CD14-positive monocyte (primary cell): ENCODE data around the gene SPNS3. TPM values are rescaled to one million over a fixed set of nuclear protein-coding genes. Genes with fewer than 3 reads are reported as not detected.
A peak's percentile ranks its signal among the peaks of the same experiment; 100 is the strongest.

Source experiments
- DNase-seq, 3 donors: peaks; one replicate each; pipeline ENCODE4 v3.0.0-alpha.2; 2011 to 2022
- H2AFZ ChIP-seq: 2 replicates; pipeline ENCODE4 v1.6.0; 2012; ENCODE audit warnings: mild to moderate bottlenecking, low read depth, low read length, inconsistent platforms; ENCODE audit not compliant: insufficient read depth, poor library complexity, severe bottlenecking
- H3K27ac ChIP-seq, 2 donors: 1 replicate in 1 of 2; 2 replicates in 1 of 2; pipeline ENCODE4 v1.5.1; 2012 to 2013; ENCODE audit warnings: low read length in 2 of 2, control low read depth in 1 of 2, inconsistent platforms in 1 of 2, low read depth in 1 of 2, mild to moderate bottlenecking in 1 of 2
- H3K27me3 ChIP-seq, 2 donors: one replicate each; pipeline versions ENCODE4 v1.6.0 to v1.6.1; 2011 to 2013; ENCODE audit warnings: low read length in 2 of 2; ENCODE audit not compliant: control insufficient read depth in 2 of 2, insufficient read depth in 2 of 2
- H3K36me3 ChIP-seq, 2 donors: replicated peaks in 1 of 2; 1 replicate in 1 of 2; 2 replicates in 1 of 2; pipeline versions ENCODE4 v1.5.1 to v1.6.1; 2012 to 2013; ENCODE audit warnings: low read length in 2 of 2, control low read depth in 1 of 2, inconsistent platforms in 1 of 2, mild to moderate bottlenecking in 1 of 2; ENCODE audit not compliant: insufficient read depth in 2 of 2, control insufficient read depth in 1 of 2
- H3K4me1 ChIP-seq, 2 donors: 1 replicate in 1 of 2; 2 replicates in 1 of 2; pipeline versions ENCODE4 v1.5.1 to v1.6.1; 2012 to 2013; ENCODE audit warnings: low read length in 2 of 2, control low read depth in 1 of 2, inconsistent platforms in 1 of 2, mild to moderate bottlenecking in 1 of 2, moderate library complexity in 1 of 2; ENCODE audit not compliant: insufficient read depth in 2 of 2, control insufficient read depth in 1 of 2
- H3K4me2 ChIP-seq: replicated peaks from 2 replicates; pipeline ENCODE3; 2012; ENCODE audit warnings: low read length, moderate library complexity, mild to moderate bottlenecking; ENCODE audit not compliant: poor library complexity, severe bottlenecking; ENCODE audit errors: extremely low read depth
- H3K4me3 ChIP-seq, 3 experiments: fragments of 200-600 bp in 1 of 3; sonication (generic) in 1 of 3; replicated peaks in 1 of 3; 1 replicate in 2 of 3; 2 replicates in 1 of 3; pipeline ENCODE4 v1.5.1; 2011 to 2013; ENCODE audit warnings: low read length in 3 of 3, mild to moderate bottlenecking in 3 of 3, control low read depth in 2 of 3, low read depth in 2 of 3, inconsistent platforms in 1 of 3, moderate library complexity in 1 of 3
- H3K79me2 ChIP-seq: 2 replicates; pipeline ENCODE4 v1.6.0; 2012; ENCODE audit warnings: mild to moderate bottlenecking, control low read depth, inconsistent platforms, low read length, moderate library complexity; ENCODE audit not compliant: insufficient read depth
- H3K9ac ChIP-seq: 2 replicates; pipeline ENCODE4 v1.6.0; 2017; ENCODE audit warnings: low read length, mild to moderate bottlenecking; ENCODE audit not compliant: insufficient read depth, poor library complexity, severe bottlenecking
- H3K9me3 ChIP-seq, 2 donors: replicated peaks in 1 of 2; 1 replicate in 1 of 2; 2 replicates in 1 of 2; pipeline versions ENCODE4 v1.5.1 to v1.6.1; 2012 to 2013; ENCODE audit warnings: low read length in 2 of 2, control low read depth in 1 of 2; ENCODE audit not compliant: control insufficient read depth in 1 of 2, insufficient read depth in 1 of 2
- H4K20me1 ChIP-seq: 2 replicates; pipeline ENCODE4 v1.6.0; 2012; ENCODE audit warnings: mild to moderate bottlenecking, low read length, control low read depth, moderate library complexity; ENCODE audit not compliant: insufficient read depth
- H3K27ac Mint-ChIP-seq, 7 donors: one replicate each; pipeline ENCODE4 v1.8.0; 2020; ENCODE audit warnings: mild to moderate bottlenecking in 7 of 7, mixed read lengths in 7 of 7, moderate library complexity in 6 of 7, inconsistent platforms in 2 of 7
- H3K27me3 Mint-ChIP-seq, 3 donors: one replicate each; pipeline ENCODE4 v1.8.0; 2021 to 2022; ENCODE audit warnings: low read depth in 3 of 3, mild to moderate bottlenecking in 3 of 3, mixed read lengths in 3 of 3, moderate library complexity in 3 of 3, inconsistent platforms in 1 of 3
- H3K36me3 Mint-ChIP-seq, 2 donors: one replicate each; pipeline ENCODE4 v1.8.0; 2020; ENCODE audit warnings: mixed read lengths in 2 of 2, inconsistent platforms in 1 of 2, mild to moderate bottlenecking in 1 of 2
- H3K4me1 Mint-ChIP-seq: one replicate; pipeline ENCODE4 v1.8.0; 2020; ENCODE audit warnings: mild to moderate bottlenecking, mixed read lengths
- H3K4me3 Mint-ChIP-seq, 2 donors: one replicate each; pipeline ENCODE4 v1.8.0; 2020; ENCODE audit warnings: mild to moderate bottlenecking in 2 of 2, mixed read lengths in 2 of 2, moderate library complexity in 1 of 2
- H3K9me3 Mint-ChIP-seq, 7 donors: one replicate each; pipeline ENCODE4 v1.8.0; 2020 to 2022; ENCODE audit warnings: mixed read lengths in 7 of 7, mild to moderate bottlenecking in 6 of 7, moderate library complexity in 6 of 7, inconsistent platforms in 2 of 7
- CTCF ChIP-seq: fragments of 200-600 bp; IDR thresholded peaks from one replicate; pipeline ENCODE4 v1.8.0; 2022; ENCODE audit warnings: antibody characterized with exemption, mild to moderate bottlenecking
- WGBS: methylation state at CpG from one replicate; pipeline ENCODE4 v1.1.5; 2013; ENCODE audit warnings: missing lambda C conversion rate; ENCODE audit not compliant: insufficient coverage; 5-methylcytosine and 5-hydroxymethylcytosine counted together
- intact Hi-C, 2 donors: fragments of 100-400 bp; cut with micrococcal nuclease; formaldehyde crosslinking; loops; one replicate each; pipeline versions ENCODE4 v1.15.0 to v1.15.1; 2023
- polyA minus RNA-seq: library from RNA; depleted of rRNA, polyadenylated mRNA; stranded (reverse); fragments of >200 nt; gene quantifications from 2 replicates; pipeline ENCODE4 v1.2.3, GENCODE V29; 2012
- polyA plus RNA-seq, 3 donors: library from polyadenylated mRNA; depleted of rRNA in 1 of 3; unstranded in 2 of 3; stranded (reverse) in 1 of 3; fragments of 300-500 nt in 2 of 3; fragments of >200 nt in 1 of 3; fragmentation: Illumina TruSeq in 2 of 3; gene quantifications; 1 replicate in 2 of 3; 2 replicates in 1 of 3; pipeline ENCODE4 v1.2.3, GENCODE V29; 2012 to 2021
- total RNA-seq, 12 experiments: library from RNA in 1 of 12; stranded (reverse) in 1 of 12; fragments of 120-200 nt in 1 of 12; gene quantifications; one replicate each; pipeline ENCODE4 v1.2.4 and lab custom pipeline; 2013 to 2026; ENCODE audit warnings: mixed read lengths in 6 of 12, inconsistent platforms in 1 of 12

SPNS3 gene
- 5.2 TPM for total RNA-seq (2013)
- polyA plus RNA-seq (1 to 10 TPM; 2.3 to 5.7 (median 4.5) TPM), polyA minus RNA-seq (5.3 and 6.1 TPM in 2 replicates), total RNA-seq (lab: John Stamatoyannopoulos, UW) (0.50 to 8.4 (median 4.2) reads per million in 11 experiments)

GRCh38 chr17:4433515-4434031 is at the start of gene SPNS3:
Gene SPNS3, plus strand, starts transcription at chr17:4433940. Its CDS starts 28 bp downstream, at chr17:4433968.
- under 1% methylated on average over 13 of the region's 13 CpGs for WGBS
- H3K9me3 ChIP-seq: no peaks in the 10 kb centered on the region
- DNase-seq: peak; percentile 59 to 73 (median 65)
- peak within 1 kb of the TSS; percentile 44 for H3K9ac ChIP-seq
- peak within 1 kb of the TSS; percentile 74 to 86 for H3K4me3 Mint-ChIP-seq
- peaks cover 54% of the 10 kb centered on the region for H3K79me2 ChIP-seq
- H3K27ac Mint-ChIP-seq: peak within 1 kb of the TSS; percentile 37 to 83 (median 71)
- H4K20me1 ChIP-seq: no peaks in the 10 kb centered on the region
- H3K4me1 Mint-ChIP-seq: peaks cover 64% of the 10 kb centered on the region
- H3K4me1 ChIP-seq: peaks cover 67 to 69% of the 10 kb centered on the region in 2 donors
- H3K27me3 ChIP-seq: no peaks in the 10 kb centered on the region
- peak within 1 kb of the TSS; percentile 61 to 71 for H3K27ac ChIP-seq
- intact Hi-C loops: no loop called here
- peak within 1 kb of the TSS; percentile 4 to 74 (median 52) for H3K4me3 ChIP-seq
- peak within 1 kb of the TSS; percentile 82 for H3K4me2 ChIP-seq
- peaks cover 0 to 3% (median 0%) of the 10 kb centered on the region in 7 donors for H3K9me3 Mint-ChIP-seq
- TF ChIP-seq CTCF: no peak
- no peaks in the 10 kb centered on the region for H3K36me3 ChIP-seq
- peak within 1 kb of the TSS; percentile 82 for H2AFZ ChIP-seq
- H3K36me3 Mint-ChIP-seq: peaks cover 0 to 3% of the 10 kb centered on the region in 2 donors
- H3K27me3 Mint-ChIP-seq: peaks cover 0 to 5% (median 1%) of the 10 kb centered on the region in 3 donors

GRCh38 chr17:4386406-4386805 is 47.3 kb upstream of the SPNS3 start:
- H3K4me1 ChIP-seq: no peaks in the 10 kb centered on the region
- no peak overlapping the region for H3K4me3 Mint-ChIP-seq
- 100% methylated on average over 1 of the region's 2 CpGs for WGBS
- no peaks in the 10 kb centered on the region for H3K36me3 Mint-ChIP-seq
- H3K27me3 ChIP-seq: no peaks in the 10 kb centered on the region
- no peak overlapping the region for H3K4me2 ChIP-seq
- H3K9ac ChIP-seq: no peak overlapping the region
- H3K79me2 ChIP-seq: no peaks in the 10 kb centered on the region
- no peak for TF ChIP-seq CTCF
- H3K36me3 ChIP-seq: no peaks in the 10 kb centered on the region
- no peak for DNase-seq
- intact Hi-C loops: no loop called here
- no peaks in the 10 kb centered on the region for H4K20me1 ChIP-seq
- H3K27ac ChIP-seq: no peak overlapping the region
- H3K27me3 Mint-ChIP-seq: peaks cover 7 to 16% (median 14%) of the 10 kb centered on the region in 3 donors
- no peak overlapping the region for H3K27ac Mint-ChIP-seq
- no peaks in the 10 kb centered on the region for H3K9me3 ChIP-seq
- H3K4me3 ChIP-seq: no peak overlapping the region
- H2AFZ ChIP-seq: no peak overlapping the region
- H3K4me1 Mint-ChIP-seq: peaks cover 2% of the 10 kb centered on the region
- H3K9me3 Mint-ChIP-seq: no peaks in the 10 kb centered on the region
